HG03354 (cell line): ENCODE measurements around the gene LMAN2.

ENCODE experiments used
- ATAC-seq: cut with Tn5 transposase; IDR thresholded peaks from one replicate; pipeline ENCODE4 v1.9.1; 2021; ENCODE audit warnings: mild to moderate bottlenecking; ENCODE audit not compliant: unreplicated experiment, poor library complexity, severe bottlenecking

The LMAN2 gene, protein sequence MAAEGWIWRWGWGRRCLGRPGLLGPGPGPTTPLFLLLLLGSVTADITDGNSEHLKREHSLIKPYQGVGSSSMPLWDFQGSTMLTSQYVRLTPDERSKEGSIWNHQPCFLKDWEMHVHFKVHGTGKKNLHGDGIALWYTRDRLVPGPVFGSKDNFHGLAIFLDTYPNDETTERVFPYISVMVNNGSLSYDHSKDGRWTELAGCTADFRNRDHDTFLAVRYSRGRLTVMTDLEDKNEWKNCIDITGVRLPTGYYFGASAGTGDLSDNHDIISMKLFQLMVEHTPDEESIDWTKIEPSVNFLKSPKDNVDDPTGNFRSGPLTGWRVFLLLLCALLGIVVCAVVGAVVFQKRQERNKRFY

DNA sequence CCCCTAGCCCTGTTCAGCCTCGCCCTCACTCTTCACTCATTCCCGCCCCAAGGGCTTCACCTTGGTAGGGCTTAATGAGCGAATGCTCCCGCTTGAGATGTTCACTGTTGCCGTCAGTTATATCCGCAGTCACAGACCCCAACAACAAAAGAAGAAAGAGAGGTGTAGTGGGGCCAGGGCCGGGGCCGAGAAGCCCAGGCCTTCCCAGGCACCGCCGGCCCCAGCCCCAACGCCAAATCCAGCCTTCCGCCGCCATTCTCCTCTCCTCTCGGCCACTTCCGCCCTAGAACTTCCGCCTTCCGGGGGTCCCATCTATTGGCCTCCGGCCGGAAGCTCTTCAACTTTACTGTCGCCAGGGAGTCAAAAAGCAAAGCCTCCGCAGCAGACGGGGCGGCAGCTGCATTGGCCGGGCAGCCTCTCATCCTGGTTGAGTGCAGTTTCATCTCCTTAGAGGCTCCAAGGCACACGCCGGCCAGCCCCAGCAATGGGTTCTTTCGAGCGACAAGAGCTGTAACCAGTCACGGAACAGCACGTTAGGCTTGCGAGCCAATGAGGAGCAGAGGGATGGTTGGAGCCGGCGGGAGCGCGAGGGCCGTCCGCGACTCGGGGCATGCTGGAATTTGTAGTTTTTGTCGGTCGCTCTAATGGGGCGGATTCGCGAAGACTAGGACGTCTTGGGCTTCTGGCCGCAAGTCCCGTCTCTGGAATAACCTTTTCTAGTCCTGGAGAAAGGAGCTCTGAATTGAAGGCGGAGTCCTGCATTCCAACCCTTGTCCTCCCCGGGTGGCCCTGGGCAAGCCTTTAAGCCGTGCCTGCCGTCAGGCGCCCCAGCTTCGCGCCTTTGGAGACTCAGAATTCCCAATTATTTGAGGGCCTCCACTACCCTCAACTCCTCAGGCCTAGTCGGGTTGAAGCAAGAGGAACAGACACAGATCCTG, at the start of gene LMAN2:
Gene LMAN2 (minus strand): TSS at position 277 of the 938 bp plus-strand sequence. CDS start 21 bp downstream, at position 256.
- ATAC-seq: peak; percentile 95

GRCh38 chr5:177399997-177400868, 48.8 kb upstream of the LMAN2 start, which contains the start of gene PFN3:
Gene PFN3, minus strand, starts transcription at chr5:177400661. Its CDS starts 85 bp downstream, at chr5:177400576.
- ATAC-seq: no peak

GRCh38 chr5:177397875-177398390, 46.5 kb upstream of the LMAN2 start:
- no peak for ATAC-seq

DNA sequence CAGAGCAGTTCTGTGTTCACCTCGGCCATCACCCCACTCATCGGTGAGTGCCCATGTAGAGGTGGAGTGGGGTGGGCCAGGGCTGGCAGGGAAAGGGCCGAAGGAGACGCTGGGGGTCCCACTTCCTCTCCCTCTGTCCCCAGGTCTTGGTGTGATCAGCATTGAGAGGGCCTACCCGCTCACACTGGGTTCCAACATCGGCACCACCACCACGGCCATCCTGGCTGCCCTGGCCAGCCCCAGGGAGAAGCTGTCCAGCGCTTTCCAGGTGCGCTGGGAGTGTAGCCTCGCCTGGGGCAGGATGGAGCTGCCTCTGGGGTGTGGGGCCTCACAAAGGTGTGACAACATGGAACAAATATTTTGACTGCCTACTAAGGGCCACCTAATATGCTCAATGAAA, 45.3 kb upstream of the LMAN2 start:
- ATAC-seq: no peak

- no peak for ATAC-seq
These were observed 44.6 kb upstream of the LMAN2 start for GRCh38 chr5:177396078-177396477.

- ATAC-seq: no peak
These were observed 42.5 kb upstream of the LMAN2 start for GRCh38 chr5:177393990-177394389.

DNA sequence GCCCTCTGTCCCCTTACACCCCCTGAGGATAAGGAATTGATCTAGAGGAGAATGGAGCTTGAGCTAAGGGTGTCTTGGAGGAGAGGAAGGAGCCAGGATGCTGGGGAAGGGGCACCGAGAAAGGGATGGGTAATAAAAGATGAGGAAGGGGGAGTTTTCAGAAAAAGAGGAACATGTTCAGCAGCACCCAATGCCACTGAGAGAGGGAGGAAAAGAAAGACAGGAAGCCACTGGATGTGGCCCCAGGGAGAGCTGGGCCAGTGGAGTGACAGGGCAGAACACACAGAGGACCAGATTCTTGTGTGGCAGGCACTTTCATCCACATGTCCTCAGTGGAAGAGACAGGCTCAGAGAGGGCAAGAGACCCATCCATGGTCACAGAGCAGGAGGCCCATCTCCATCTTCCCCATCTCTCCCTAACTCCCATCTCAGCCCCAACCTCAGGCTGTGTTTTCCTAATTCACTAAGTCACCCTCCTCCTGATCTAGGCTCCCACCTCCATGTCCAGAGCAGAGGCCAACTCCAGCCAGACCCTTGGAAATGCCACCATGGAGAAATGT, 41.8 kb upstream of the LMAN2 start:
- ATAC-seq: no peak

DNA sequence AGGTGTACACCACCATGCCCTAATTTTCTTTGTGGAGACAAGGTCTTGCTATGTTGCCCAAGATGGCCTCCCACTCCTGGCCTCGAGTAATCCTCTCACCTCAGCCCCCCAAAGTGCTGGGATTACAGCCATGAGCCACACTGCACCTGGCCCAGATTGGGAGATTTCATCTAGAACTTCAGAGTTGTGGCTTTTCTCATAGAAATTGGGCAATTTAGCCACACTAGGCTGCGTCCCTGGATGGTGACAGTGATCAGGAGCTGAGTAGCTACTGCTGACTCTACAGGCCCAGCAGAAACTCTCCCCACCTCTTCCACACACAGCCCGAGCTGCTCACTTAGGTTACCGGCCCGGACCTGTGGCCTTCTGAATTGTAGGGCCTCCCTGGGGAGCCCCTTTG, 41.3 kb upstream of the LMAN2 start:
- no peak for ATAC-seq

- ATAC-seq: peak; percentile 80
These were observed 39.2 kb upstream of the LMAN2 start for GRCh38 chr5:177390363-177391300.

DNA sequence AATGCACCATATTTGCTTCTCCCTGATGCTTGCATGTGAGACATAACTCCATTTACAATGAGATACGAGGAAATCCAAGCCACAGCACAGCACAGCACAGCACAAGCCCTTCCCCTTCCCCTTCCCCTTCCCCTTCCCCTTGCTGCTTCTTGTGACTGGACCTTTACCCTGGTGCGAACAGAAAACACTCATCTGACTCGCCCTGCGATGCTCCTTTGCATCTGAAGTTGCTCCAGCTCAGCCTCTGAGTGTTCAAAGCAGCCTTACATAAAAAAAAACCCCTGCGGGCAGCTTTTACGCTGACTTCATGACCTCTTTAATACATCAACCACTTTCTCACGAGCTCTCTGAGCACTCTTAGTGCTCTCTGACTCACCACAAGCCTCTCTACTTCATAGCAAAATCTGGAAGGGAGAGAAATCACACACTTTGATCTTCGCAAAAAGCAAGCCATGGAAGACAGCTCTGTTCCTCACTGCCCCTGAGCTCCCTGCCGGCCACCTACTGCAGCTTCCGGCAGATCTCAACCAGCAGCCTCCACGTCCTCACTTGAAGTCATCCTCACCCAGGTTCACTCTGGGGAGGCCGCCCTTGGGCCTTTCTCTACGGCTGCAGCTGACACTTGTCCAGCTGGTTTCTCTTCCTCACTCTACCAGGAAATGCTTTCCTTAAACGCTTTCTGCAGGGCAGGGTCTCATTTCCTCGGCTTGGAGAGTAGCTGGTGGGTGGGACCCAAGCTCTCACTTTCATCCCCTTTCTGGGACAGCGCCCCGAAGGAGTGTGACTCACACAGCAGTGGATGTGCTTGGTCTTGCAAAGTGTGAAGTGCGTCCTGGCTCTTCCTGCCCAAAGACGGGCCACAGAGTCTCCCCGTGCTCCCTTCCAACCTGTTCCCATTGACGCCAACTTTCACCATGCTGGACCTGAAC, 38.0 kb upstream of the LMAN2 start:
- ATAC-seq: no peak

- ATAC-seq: no peak
These were observed 37.1 kb upstream of the LMAN2 start for GRCh38 chr5:177388521-177389052.

- ATAC-seq: no peak
These were observed 35.9 kb upstream of the LMAN2 start for GRCh38 chr5:177387405-177387804.

DNA sequence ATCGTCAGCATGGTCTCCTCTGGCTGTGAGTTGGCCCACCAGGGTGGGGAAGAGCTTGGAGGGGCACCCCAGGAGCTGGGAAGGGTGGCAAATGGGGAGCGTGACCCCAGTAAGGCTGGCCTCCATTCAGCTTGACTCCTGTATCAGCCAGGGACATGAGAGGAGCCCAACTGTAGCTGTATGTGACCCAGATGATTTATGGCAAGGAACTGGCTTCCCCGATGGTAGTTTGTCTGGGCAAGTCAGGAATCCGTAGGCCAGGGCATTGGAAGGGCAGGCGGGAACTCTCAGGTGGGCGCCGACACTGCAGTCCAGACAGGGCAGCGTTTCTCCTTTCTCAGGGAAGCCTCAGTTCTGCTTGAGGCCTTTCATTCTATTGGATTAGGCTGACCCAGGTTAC, 35.1 kb upstream of the LMAN2 start:
- no peak for ATAC-seq

DNA sequence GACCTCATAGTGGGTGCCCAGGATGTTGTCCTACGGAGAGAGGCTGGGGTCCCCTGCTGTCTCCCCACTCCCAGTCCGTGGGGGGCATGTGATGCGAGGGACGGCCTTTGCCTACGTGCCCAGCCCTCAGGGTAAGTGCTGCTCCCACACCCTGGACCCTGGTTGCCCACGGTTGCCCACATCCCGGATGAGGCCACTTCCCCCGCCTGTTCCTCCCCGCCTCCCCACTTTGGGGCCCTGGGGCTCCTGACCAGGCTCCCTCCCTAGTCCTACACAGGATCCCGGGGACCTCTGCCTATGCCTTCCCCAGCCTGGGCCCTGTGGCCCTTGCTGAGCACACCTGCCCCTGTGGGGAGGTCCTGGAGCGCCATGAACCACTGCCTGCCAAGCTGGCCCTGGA, 34.3 kb upstream of the LMAN2 start:
- ATAC-seq: no peak

GRCh38 chr5:177384134-177384533, 32.7 kb upstream of the LMAN2 start, which contains the start of gene SLC34A1:
Gene SLC34A1, plus strand, starts transcription at chr5:177384434. Its CDS starts 1,308 bp downstream, at chr5:177385742.
- no peak for ATAC-seq

DNA sequence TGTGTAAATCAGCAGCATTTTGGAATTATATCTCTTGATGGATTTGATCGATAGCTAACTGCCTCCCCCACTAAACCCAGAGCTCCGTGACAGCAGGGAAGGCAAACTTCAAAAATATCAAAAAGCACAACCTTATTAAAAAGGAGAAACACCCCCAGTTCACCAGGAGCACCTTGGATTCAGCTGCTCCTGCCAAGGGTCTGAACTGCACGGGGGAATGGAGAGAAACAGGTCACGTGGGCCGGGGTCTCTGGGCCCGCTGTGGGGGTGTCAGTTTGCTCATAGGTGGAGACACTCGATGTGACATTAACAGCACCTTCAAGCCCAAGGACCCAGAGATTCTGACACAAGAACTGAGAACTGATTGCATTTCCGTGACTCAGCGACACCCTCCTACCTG, 31.7 kb upstream of the LMAN2 start:
- ATAC-seq: no peak
